T-helper 9 cell (primary cell): ENCODE measurements around the gene TTR.

Source experiments
- DNase-seq: peaks from one replicate; pipeline ENCODE4 v3.0.0-alpha.2; 2020

TTR gene

GRCh38 chr18:31618801-31619200 is 27.1 kb downstream of the TTR start:
- no peak for DNase-seq

- no peak for DNase-seq
Observed at GRCh38 chr18:31619291-31619690, 27.6 kb downstream of the TTR start.

GRCh38 chr18:31624892-31625640 is 33.4 kb downstream of the TTR start:
- no peak for DNase-seq

- DNase-seq: no peak
Observed at GRCh38 chr18:31626409-31626808, 34.7 kb downstream of the TTR start.

- no peak for DNase-seq
Observed at GRCh38 chr18:31630549-31630948, 38.9 kb downstream of the TTR start.

- DNase-seq: no peak
Observed at GRCh38 chr18:31631526-31631925, 39.8 kb downstream of the TTR start.

GRCh38 chr18:31632356-31632755 is 40.7 kb downstream of the TTR start:
- DNase-seq: no peak

GRCh38 chr18:31633392-31634330 is 42.0 kb downstream of the TTR start:
- no peak for DNase-seq

GRCh38 chr18:31634331-31634713 is 42.6 kb downstream of the TTR start:
- no peak for DNase-seq

- no peak for DNase-seq
Observed at GRCh38 chr18:31636387-31636786, 44.7 kb downstream of the TTR start.

GRCh38 chr18:31637445-31637844 is 45.8 kb downstream of the TTR start:
- no peak for DNase-seq

GRCh38 chr18:31643003-31643402 is 51.3 kb downstream of the TTR start:
- DNase-seq: no peak

GRCh38 chr18:31645411-31645810 is 53.7 kb downstream of the TTR start:
- DNase-seq: no peak

GRCh38 chr18:31646332-31647126 is 54.9 kb downstream of the TTR start:
- DNase-seq: no peak

GRCh38 chr18:31647127-31647753 is 55.6 kb downstream of the TTR start:
- no peak for DNase-seq
